Loucy (cell line): Measurements from ENCODE around the gene WNT9A.

Source experiments
- CTCF ChIP-seq: fragments of 200-600 bp; sonication (generic); conservative IDR thresholded peaks from 2 replicates; pipeline ENCODE4 v1.5.1; 2014; ENCODE audit warnings: mild to moderate bottlenecking, antibody characterized with exemption, low read length
- EZH2phosphoT487 ChIP-seq: fragments of 200-600 bp; IDR thresholded peaks from 2 replicates; pipeline ENCODE4 v1.6.1; 2018; ENCODE audit warnings: antibody characterized with exemption, mild to moderate bottlenecking, moderate library complexity, borderline replicate concordance

- no peak for TF ChIP-seq CTCF
- no peak for TF ChIP-seq EZH2phosphoT487
Observed at GRCh38 chr1:227922501-227923352, 25.0 kb downstream of the WNT9A start.
